GM21515 (cell line): Measurements from ENCODE around the gene DPF3.

Experiments
- ATAC-seq: cut with Tn5 transposase; IDR thresholded peaks from one replicate; pipeline ENCODE4 v1.9.1; 2021; ENCODE audit not compliant: unreplicated experiment

DPF3 gene

GRCh38 chr14:72745546-72745945 is 148.4 kb downstream of the DPF3 start:
- ATAC-seq = no peak

GRCh38 chr14:72744416-72745120 is 149.3 kb downstream of the DPF3 start:
- ATAC-seq = no peak

- ATAC-seq = no peak
Measured at GRCh38 chr14:72743626-72744025, 150.3 kb downstream of the DPF3 start.

GRCh38 chr14:72742838-72743195 is 151.1 kb downstream of the DPF3 start:
- ATAC-seq = no peak

- no peak for ATAC-seq
Measured at GRCh38 chr14:72742118-72742837, 151.6 kb downstream of the DPF3 start.

- no peak for ATAC-seq
Measured at GRCh38 chr14:72741826-72742117, 152.1 kb downstream of the DPF3 start.

GRCh38 chr14:72740966-72741825 is 152.7 kb downstream of the DPF3 start:
- ATAC-seq = no peak

- ATAC-seq = no peak
Measured at GRCh38 chr14:72740504-72740961, 153.4 kb downstream of the DPF3 start.

GRCh38 chr14:72739446-72740405 is 154.2 kb downstream of the DPF3 start:
- no peak for ATAC-seq

- ATAC-seq = no peak
Measured at GRCh38 chr14:72738161-72738611, 155.7 kb downstream of the DPF3 start.

GRCh38 chr14:72737560-72737943 is 156.3 kb downstream of the DPF3 start:
- ATAC-seq = no peak

GRCh38 chr14:72736786-72737559 is 156.9 kb downstream of the DPF3 start:
- no peak for ATAC-seq

- no peak for ATAC-seq
Measured at GRCh38 chr14:72736308-72736707, 157.6 kb downstream of the DPF3 start.

GRCh38 chr14:72732022-72732780 is 161.7 kb downstream of the DPF3 start:
- no peak for ATAC-seq

GRCh38 chr14:72731252-72732020 is 162.5 kb downstream of the DPF3 start:
- ATAC-seq = no peak

GRCh38 chr14:72730468-72730867 is 163.4 kb downstream of the DPF3 start:
- no peak for ATAC-seq

- ATAC-seq = no peak
Measured at GRCh38 chr14:72726444-72726843, 167.5 kb downstream of the DPF3 start.

- ATAC-seq = no peak
Measured at GRCh38 chr14:72723858-72724530, 169.9 kb downstream of the DPF3 start.
